GM18951 (cell line): ENCODE measurements around the gene ATP6V1D.

Experiments
- POLR2A ChIP-seq: IDR thresholded peaks from 4 replicates; pipeline ENCODE4 v1.6.1; 2011; ENCODE audit warnings: mild to moderate bottlenecking; ENCODE audit not compliant: insufficient read length, insufficient read depth; ENCODE audit errors: extremely low read depth
- in situ Hi-C: fragments of 300-500 bp; cut with MboI; formaldehyde crosslinking; loops from one replicate; pipeline ENCODE4 v1.12.0; 2022; ENCODE audit warnings: low sequenced_read_pairs, mixed read lengths, inconsistent platforms; ENCODE audit not compliant: unreplicated experiment

The ATP6V1D gene

DNA sequence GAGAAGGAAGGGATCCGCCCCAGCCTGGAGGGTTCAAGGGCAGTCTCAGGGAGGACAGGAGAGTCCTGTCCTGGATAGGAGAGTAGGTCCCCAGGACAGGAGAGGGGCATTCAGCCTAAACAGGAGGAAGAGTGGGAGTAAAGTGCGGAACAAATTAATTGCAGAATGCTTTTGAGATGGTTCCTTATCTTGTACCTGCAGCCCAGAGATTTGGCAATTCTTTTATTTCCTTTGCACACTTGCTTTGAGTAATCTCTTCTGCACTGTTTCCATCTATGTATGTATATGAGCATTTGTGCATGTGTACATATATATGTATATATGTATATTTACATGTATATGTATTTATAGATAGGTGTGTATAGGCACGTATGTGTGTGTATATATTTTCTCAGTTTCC is 29.7 kb upstream of the ATP6V1D start:
- TF ChIP-seq POLR2A, result no peak
- in situ Hi-C loops, result no loop called here

DNA sequence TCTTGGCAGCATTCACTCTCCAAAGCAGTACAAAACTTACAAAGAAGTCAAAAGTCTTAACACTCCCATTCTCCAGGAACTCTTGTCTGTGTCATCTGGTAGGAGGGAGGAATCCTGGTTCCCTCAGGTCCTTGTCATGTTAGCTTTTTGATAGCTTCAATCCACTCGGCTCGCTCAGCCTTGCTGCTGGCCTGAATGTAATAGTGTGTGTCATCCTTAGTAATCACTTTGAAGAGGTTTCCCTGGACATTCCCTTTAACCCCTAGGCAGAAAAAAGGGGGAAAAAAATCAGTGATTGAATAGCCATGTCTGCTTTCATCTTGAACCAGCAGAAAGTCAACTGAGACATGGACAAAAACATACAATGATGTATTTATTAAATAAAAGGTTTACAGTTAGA is 27.6 kb upstream of the ATP6V1D start:
- in situ Hi-C loops, result no loop called here
- TF ChIP-seq POLR2A, result no peak

GRCh38 chr14:67385618-67386017 is 26.0 kb upstream of the ATP6V1D start:
- TF ChIP-seq POLR2A, result no peak

DNA sequence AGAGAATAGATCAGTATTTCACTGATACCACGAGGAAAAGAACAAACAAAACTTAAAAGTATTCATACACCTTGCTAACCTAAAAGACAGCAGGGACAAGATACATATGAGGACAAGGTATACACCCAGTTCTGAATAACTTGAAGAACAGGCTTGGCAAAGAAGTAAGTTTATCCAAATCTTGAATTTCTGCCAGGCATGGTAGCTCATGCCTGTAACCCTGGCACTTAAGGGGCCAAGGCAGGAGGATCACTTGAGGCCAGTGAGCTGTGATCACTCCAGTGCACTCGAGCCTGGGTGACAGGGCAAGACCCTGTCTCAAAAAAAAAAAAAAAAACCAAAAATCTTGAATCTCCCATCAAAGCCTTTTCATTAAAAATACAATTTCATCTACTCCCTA is 25.5 kb upstream of the ATP6V1D start:
- in situ Hi-C loops, result no loop called here

More at GRCh38 chr14:67385618-67386017, 26.0 kb upstream of the ATP6V1D start:
- in situ Hi-C loops, result no loop called here

GRCh38 chr14:67377916-67378315 is 18.3 kb upstream of the ATP6V1D start:
- in situ Hi-C loops, result no loop called here
- TF ChIP-seq POLR2A, result no peak

More for the DNA sequence above, 25.5 kb upstream of the ATP6V1D start:
- TF ChIP-seq POLR2A, result no peak

DNA sequence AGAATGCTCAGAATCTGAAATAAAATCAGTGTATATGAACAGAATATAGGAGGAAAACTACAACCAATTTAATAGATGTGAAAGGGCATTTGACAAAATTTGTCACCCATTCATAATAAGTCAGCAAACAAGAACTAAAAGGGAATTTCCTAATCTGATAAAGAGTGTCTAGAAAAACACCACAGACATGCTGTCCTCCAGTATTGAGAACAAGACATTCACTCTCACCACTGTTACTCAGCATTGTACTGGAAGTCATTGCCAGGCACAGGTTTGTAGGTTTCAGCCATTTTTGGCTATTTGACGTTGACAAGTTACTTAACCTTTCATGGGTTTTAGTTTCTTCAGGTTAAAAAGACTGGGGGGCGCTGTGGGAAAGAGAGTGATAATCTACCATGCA is 13.7 kb upstream of the ATP6V1D start:
- in situ Hi-C loops, result no loop called here
- no peak for TF ChIP-seq POLR2A

DNA sequence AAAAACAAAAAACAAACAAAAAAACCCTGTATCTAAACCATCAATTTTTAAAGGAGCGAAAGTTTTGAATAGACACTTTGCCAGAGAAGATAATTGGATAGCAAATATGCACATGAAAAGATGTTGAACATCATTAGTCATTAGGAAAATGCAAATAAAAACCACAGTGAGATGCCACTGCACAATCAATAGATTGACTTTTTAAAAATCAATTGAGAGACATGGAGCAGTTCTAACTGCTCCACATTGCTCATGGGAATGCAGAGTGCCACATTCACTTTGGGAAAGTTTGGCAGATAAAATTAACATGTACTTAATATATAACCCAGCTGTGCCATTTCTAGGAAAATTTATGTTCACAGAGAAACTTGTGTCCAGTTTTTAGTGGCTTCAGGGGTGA is 13.2 kb upstream of the ATP6V1D start:
- no peak for TF ChIP-seq POLR2A
- in situ Hi-C loops, result no loop called here

DNA sequence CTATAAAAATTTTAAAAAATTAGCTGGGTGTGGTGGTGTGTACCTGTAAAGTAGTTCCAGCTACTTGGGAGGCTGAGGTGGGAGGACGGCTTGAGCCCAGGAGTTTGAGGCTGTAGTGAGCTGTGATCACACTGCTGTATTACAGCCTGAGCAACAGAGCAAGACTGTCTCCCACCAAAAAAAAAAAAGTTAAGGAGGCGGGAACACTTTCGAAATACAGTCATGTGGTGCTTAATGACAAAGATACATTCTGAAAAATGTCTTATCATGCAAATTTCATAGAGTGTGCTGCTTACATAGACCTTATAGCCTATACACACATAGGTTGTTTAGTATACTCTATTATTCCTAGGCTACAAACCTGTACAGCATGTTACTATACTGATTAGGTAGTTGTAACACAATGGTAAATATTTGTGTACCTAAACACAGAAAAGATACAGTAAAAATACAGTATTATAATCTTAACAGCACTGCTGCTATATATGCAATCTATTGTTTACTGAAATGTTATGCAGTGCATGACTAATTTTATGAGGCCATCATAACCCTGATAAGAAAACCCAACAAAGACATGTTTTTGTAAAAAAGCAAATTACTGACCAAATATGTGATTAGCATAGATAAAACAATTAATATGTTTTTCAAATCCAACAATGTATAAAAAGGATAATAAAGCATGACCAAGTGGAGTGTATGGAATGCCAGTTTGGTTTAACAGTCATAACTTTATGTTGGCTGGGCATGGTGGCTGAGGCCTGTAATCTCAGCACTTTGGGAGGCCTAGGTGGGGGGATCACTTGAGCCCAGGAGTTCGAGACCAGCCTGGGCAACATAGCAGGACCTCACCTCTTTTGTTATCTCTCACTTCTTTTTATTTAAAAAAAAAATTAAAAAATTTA is 11.9 kb upstream of the ATP6V1D start:
- in situ Hi-C loops, result no loop called here
- TF ChIP-seq POLR2A, result no peak

DNA sequence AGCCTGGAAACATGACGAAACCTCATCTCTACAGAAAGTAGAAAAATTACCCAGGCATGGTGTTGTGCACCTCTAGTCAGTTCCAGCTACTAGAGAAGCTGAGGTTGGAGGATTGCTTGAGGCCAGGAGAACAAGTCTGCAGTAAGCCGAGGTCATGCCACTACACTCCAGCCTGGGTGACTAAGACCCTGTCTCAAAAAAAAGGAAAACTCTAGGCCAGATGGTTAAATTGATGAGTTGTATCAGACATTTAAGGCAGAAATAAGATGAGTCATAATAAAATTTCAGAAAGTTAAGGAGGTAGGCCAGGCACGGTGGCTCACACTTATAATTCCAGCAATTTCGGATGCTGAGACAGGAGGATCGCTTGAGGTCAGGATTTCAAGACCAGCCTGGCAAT is 11.2 kb upstream of the ATP6V1D start:
- in situ Hi-C loops, result no loop called here
- TF ChIP-seq POLR2A, result no peak

DNA sequence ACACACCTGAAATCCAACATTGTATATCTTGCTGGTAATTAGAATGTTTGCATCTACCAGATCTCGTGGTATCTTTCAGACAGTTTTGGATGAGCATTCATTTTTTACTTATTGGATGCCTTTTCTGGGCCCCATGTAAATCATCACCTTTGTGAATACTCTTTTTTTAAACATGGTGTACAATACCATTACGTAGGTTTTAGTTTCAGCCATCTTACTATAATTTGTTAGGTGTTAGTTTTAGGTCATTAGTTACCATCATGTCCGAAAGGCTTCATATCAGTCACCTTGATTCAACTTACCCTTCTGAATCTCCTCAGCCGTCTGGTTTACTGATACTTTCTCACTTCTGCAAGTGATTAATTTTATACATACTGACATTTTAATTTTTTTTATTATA is 5.9 kb upstream of the ATP6V1D start:
- TF ChIP-seq POLR2A, result no peak
- in situ Hi-C loops, result no loop called here

DNA sequence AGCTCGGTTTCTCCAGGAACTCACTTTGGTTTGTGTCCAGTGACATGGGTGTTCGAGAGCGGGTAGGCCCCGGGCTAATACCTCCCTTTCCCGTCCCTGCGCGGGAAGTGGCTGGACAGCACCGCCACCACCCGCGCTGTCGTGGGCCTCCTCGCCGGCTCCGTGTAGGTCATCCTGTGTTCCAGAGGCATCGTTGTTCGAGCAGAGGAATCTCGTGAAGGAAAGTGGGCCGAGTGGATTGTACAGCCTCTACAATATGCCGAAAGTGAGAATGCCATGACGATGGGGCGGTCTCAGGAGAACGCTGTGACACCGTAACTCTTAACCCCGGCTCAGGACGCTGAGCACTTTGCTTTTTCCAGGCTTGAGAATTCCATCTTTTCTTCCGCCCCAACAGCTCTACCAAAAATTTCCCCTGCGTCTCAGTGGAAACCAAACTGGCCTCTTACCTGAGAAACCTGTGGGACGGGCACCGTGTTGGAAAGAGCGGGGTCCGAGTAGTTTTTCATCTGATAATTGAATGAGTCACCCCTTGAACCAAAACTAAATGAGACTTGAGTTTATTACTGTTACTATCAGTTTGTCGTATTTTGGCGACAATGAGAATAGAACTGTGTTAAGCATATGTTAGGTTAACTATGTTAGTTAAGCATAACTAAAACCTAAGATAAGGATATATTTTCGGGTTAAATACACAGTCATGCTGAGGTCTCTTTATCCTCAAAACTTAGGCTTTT is 1.0 kb upstream of the ATP6V1D start:
- in situ Hi-C loops, result no loop called here
- no peak for TF ChIP-seq POLR2A

DNA sequence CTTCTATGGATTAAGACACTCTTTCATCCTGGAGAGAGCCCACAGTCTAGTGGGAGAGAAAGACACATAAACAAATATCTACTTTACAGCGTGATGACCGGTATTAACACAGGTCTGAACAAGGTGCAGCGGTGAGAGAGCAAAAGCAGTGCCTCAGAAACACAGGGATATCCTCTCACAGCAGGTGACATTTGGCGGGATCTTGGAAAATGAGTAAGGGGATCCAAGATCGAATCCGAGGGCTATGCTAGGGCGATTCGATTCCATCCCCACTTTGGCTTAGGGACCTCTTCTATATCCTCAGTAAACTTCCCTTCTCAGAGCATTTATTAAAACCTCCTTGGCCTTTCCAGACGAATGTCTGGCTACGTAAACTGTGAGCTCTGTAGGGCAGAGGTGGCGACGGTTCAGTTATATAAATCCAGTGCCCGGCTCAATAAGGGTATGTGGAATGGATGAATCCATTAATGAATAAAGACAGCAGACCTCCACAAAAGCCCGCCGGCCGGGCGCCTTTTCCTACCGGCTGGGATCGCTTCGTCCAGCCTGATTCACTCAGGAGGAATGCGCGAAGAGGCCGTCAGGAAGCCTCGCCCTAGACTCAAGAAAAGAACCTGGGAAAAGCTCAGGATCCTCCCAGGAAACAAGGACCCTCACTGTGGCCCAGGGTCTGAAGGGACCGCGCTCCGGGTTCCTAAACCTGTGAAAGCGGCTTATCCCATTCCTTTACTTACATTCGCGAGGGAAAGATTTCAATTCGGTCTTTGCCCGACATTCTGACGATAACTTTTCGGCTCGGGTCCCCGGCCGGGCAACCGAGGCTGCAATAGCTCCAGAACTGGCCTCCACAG is 455 bp downstream of the ATP6V1D start:
- TF ChIP-seq POLR2A, result peak; percentile 53
- in situ Hi-C loops, result no loop called here

DNA sequence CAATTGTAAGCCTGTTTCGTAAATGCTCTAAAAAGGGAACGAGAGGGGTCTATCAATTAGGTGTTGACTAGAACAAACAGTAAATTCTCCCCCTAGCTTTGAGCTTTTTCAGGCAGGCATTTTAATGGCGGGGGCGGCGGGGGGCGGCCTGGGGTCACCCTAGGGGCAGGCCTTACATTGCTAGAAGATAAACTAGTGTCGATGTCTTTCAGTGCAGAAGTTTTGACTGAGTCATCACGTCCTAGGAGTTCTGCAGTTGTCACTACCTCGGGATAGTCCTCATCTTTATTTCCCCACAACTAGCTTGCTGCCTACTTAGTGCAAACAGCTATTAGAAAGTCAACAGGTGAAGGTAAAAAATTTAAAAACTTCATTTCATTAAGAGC is 1.6 kb downstream of the ATP6V1D start:
- TF ChIP-seq POLR2A, result no peak
- in situ Hi-C loops, result no loop called here

DNA sequence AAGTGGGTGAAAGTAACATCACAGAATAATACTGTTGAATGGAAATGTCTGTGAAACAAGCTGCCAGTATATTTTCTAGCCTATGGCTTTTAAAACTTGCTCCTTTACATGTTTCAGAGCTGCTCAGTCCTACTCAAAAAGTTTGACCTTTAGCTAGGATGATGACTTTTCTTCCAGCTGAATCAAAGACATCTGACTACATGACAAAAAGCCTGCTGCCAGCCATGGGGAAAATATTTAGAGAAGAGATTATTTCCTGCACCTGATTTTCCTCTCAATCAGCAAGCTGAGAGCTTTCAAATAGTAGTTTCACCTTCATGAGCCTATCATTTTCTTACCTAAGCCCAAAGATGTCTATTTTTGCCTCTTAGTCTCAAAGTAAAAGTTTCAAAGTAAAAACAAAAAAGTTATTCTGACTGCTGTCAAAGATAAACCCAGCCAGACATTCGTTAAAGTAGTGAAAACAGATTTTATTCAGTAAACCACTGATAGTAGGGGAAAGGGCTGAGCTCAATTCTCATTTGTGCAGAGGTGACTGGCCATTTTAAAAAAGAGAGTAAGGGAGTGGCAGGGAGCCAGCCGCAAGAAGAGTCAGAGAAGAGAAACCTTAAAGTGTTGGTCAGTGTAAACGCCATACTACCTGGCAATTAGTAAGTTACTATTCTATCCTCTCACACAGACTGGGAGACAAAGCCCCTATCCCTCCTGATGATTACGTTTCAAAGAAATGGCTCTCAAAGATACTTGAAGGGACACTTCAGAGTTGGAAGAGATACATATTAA is 2.2 kb downstream of the ATP6V1D start:
- in situ Hi-C loops, result no loop called here
- TF ChIP-seq POLR2A, result no peak
